SK-N-SH (cell line): Measurements from ENCODE around the gene RGS6. TPM values are rescaled to one million over a fixed set of nuclear protein-coding genes. Genes with fewer than 3 reads are reported as not detected.

ENCODE experiments used
- CTCF ChIA-PET: fragments of 300-600, 350-600 bp; formaldehyde crosslinking; extraction: SDS; loops from one replicate; lab custom pipeline; 2021; lab: Yijun Ruan, JAX
- POLR2A ChIA-PET: fragments of 350-600 bp; sonication (Branson Sonifier 250); formaldehyde crosslinking; extraction: SDS; loops from one replicate; lab custom pipeline; 2020; ENCODE audit warnings: antibody characterized with exemption, inconsistent platforms; lab: Yijun Ruan, JAX
- DNase-seq: peaks from one replicate; pipeline ENCODE4 v3.0.0; 2012
- H2AFZ ChIP-seq: fragments of 200-600 bp; sonication (generic); 2 replicates; pipeline ENCODE4 v1.8.1; 2016; ENCODE audit warnings: antibody characterized with exemption, mild to moderate bottlenecking, low read depth
- H3F3A ChIP-seq: fragments of 200-600 bp; sonication (generic); replicated peaks from 2 replicates; pipeline ENCODE3; 2016; ENCODE audit warnings: antibody characterized with exemption, mild to moderate bottlenecking; ENCODE audit not compliant: insufficient read depth
- H3K27ac ChIP-seq, 2 experiments: fragments of 200-500 bp in 1 of 2; fragments of 200-600 bp in 1 of 2; sonication (Bioruptor generic) in 1 of 2; sonication (generic), shearing (Covaris generic) in 1 of 2; 2 replicates each; pipeline versions ENCODE4 v1.5.1 to v1.6.1; 2014 to 2016; ENCODE audit warnings: low read depth in 2 of 2, inconsistent platforms in 1 of 2, low read length in 1 of 2, mild to moderate bottlenecking in 1 of 2, mixed read lengths in 1 of 2
- H3K27me3 ChIP-seq: fragments of 200-600 bp; sonication (generic), shearing (Covaris generic); 2 replicates; pipeline ENCODE4 v1.6.1; 2016; ENCODE audit warnings: mixed run types; ENCODE audit not compliant: insufficient read depth
- H3K36me3 ChIP-seq, 2 experiments: fragments of 200-500 bp in 1 of 2; fragments of 200-600 bp in 1 of 2; sonication (Bioruptor generic) in 1 of 2; sonication (generic) in 1 of 2; replicated peaks in 1 of 2; 2 replicates each; pipeline versions ENCODE3 to v1.5.1; 2014 to 2016; ENCODE audit warnings: low read length in 1 of 2, mild to moderate bottlenecking in 1 of 2; ENCODE audit not compliant: insufficient read depth in 2 of 2, control insufficient read depth in 1 of 2
- H3K4me1 ChIP-seq, 2 experiments: fragments of 200-500 bp in 1 of 2; fragments of 200-600 bp in 1 of 2; sonication (Bioruptor generic) in 1 of 2; sonication (generic), shearing (Covaris generic) in 1 of 2; 2 replicates each; pipeline versions ENCODE4 v1.5.1 to v1.6.1; 2014 to 2016; ENCODE audit warnings: low read depth in 1 of 2, low read length in 1 of 2, mixed run types in 1 of 2; ENCODE audit not compliant: insufficient read depth in 2 of 2, control insufficient read depth in 1 of 2
- H3K4me2 ChIP-seq: fragments of 200-600 bp; sonication (generic), shearing (Covaris generic); 2 replicates; pipeline ENCODE4 v1.6.1; 2017; ENCODE audit warnings: mixed run types
- H3K4me3 ChIP-seq, 2 experiments: fragments of 200-500 bp in 1 of 2; fragments of 200-600 bp in 1 of 2; sonication (Bioruptor generic) in 1 of 2; sonication (generic), shearing (Covaris generic) in 1 of 2; 2 replicates each; pipeline versions ENCODE4 v1.5.1 to v1.8.1; 2014 to 2016; ENCODE audit warnings: low read depth in 2 of 2, inconsistent platforms in 1 of 2, low read length in 1 of 2, mild to moderate bottlenecking in 1 of 2, mixed read lengths in 1 of 2, moderate library complexity in 1 of 2
- H3K79me2 ChIP-seq: fragments of 200-600 bp; sonication (generic); 2 replicates; pipeline ENCODE4 v1.8.1; 2017; ENCODE audit warnings: mild to moderate bottlenecking; ENCODE audit not compliant: insufficient read depth
- H3K9ac ChIP-seq: fragments of 200-600 bp; sonication (generic); 2 replicates; pipeline ENCODE4 v1.6.1; 2017; ENCODE audit warnings: mixed run types
- H3K9me2 ChIP-seq: fragments of 200-600 bp; sonication (generic); 2 replicates; pipeline ENCODE4 v1.6.1; 2017; ENCODE audit warnings: mixed run types
- H3K9me3 ChIP-seq: fragments of 200-600 bp; sonication (generic); 2 replicates; pipeline ENCODE4 v1.6.1; 2017; ENCODE audit warnings: mixed run types, mild to moderate bottlenecking, moderate library complexity
- H4K20me1 ChIP-seq: fragments of 200-600 bp; sonication (generic); 2 replicates; pipeline ENCODE4 v1.6.1; 2017; ENCODE audit warnings: mild to moderate bottlenecking, mixed run types; ENCODE audit not compliant: insufficient read depth
- CHD2 ChIP-seq: fragments of 150-350 bp; IDR thresholded peaks from 2 replicates; pipeline ENCODE4 v1.6.1; 2018; ENCODE audit warnings: low read length; ENCODE audit not compliant: partially characterized antibody
- CTCF ChIP-seq: fragments of 200-600 bp; sonication (generic); IDR thresholded peaks from 2 replicates; pipeline ENCODE4 v1.6.1; 2017; ENCODE audit warnings: antibody characterized with exemption, mild to moderate bottlenecking, moderate library complexity
- ELF1 ChIP-seq: IDR thresholded peaks from 2 replicates; pipeline ENCODE4 v1.4.0; 2012
- EP300 ChIP-seq, 2 experiments: IDR thresholded peaks; 2 replicates each; pipeline versions ENCODE4 v1.4.0 to v1.6.1; 2012; ENCODE audit warnings: borderline replicate concordance in 1 of 2, low read depth in 1 of 2, low read length in 1 of 2
- FOSL2 ChIP-seq: IDR thresholded peaks from 2 replicates; pipeline ENCODE4 v1.4.0; 2012; ENCODE audit warnings: low read depth, mild to moderate bottlenecking, moderate library complexity, borderline replicate concordance
- FOXJ3 ChIP-seq: sonication (generic); formaldehyde crosslinking; IDR thresholded peaks from 2 replicates; pipeline ENCODE4 v1.5.1; 2020; ENCODE audit warnings: mild to moderate bottlenecking, missing genetic modification reagents
- MAX ChIP-seq: IDR thresholded peaks from 2 replicates; pipeline ENCODE4 v1.4.0; 2012; ENCODE audit warnings: low read depth
- NFIC ChIP-seq: IDR thresholded peaks from 2 replicates; pipeline ENCODE4 v1.4.0; 2012; ENCODE audit warnings: borderline replicate concordance
- RAD21 ChIP-seq: IDR thresholded peaks from 2 replicates; pipeline ENCODE4 v1.6.1; 2012; ENCODE audit warnings: mild to moderate bottlenecking, low read length
- RCOR1 ChIP-seq: fragments of 150-350 bp; IDR thresholded peaks from 2 replicates; pipeline ENCODE4 v1.6.1; 2017; ENCODE audit warnings: antibody characterized with exemption, low read length
- RFX5 ChIP-seq: IDR thresholded peaks from 2 replicates; pipeline ENCODE4 v1.6.1; 2012; ENCODE audit warnings: mild to moderate bottlenecking, improper control_type of control experiment, low read length
- SMC3 ChIP-seq: IDR thresholded peaks from 2 replicates; pipeline ENCODE4 v1.6.1; 2012; ENCODE audit warnings: low read depth, low read length, improper control_type of control experiment
- TAF1 ChIP-seq: IDR thresholded peaks from 2 replicates; pipeline ENCODE4 v1.6.1; 2012; ENCODE audit warnings: low read depth, mild to moderate bottlenecking, low read length, moderate library complexity, borderline replicate concordance
- USF2 ChIP-seq: fragments of 150-350 bp; IDR thresholded peaks from 2 replicates; pipeline ENCODE4 v1.6.1; 2017; ENCODE audit warnings: antibody characterized with exemption, low read length, low read depth, borderline replicate concordance
- ZBTB33 ChIP-seq: IDR thresholded peaks from 2 replicates; pipeline ENCODE4 v1.4.0; 2012; ENCODE audit warnings: low read depth, borderline replicate concordance
- WGBS: methylation state at CpG from one replicate; pipeline ENCODE4 v1.1.6; 2017; ENCODE audit warnings: low lambda C conversion rate; 5-methylcytosine and 5-hydroxymethylcytosine counted together
- polyA plus RNA-seq, 3 experiments: library from polyadenylated mRNA; depleted of rRNA; stranded (reverse); fragments of >200 nt; gene quantifications; 2 replicates each; pipeline ENCODE4 v1.2.3, GENCODE V29; 2012
- TF ChIP-seq, protein P1 (sequence below): IDR thresholded peaks from 2 replicates; pipeline ENCODE4; 2012
- TF ChIP-seq, protein P2 (sequence below): IDR thresholded peaks from 2 replicates; pipeline ENCODE4 v1.4.0; 2012; ENCODE audit warnings: low read depth, borderline replicate concordance
- TF ChIP-seq, protein P3 (sequence below): fragments of 150-350 bp; IDR thresholded peaks from 2 replicates; pipeline ENCODE4 v1.6.1; 2016; ENCODE audit warnings: mild to moderate bottlenecking, low read depth, low read length

The RGS6 gene
- polyA plus RNA-seq, 1 of the 3 experiments (the other 2 are of a cell fraction), result not detected

DNA sequence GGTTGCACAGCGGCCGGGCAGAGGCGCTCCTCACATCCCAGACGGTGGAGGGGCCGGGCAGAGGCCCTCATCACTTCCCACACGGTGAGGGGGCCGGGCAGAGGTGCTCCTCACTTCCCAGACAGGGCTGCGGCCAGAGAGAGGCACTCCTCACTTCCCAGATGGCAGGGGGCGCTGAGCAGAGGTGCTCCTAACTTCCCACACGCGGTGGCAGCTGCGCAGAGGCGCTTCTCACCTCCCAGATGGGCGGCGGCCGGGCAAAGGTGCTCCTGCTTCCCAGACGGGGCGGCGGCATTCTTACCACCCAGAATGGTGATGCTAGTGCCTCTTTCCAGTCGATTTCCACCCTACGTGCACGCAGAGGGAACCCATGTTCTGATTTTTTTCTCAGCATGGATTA lies 304.4 kb downstream of the RGS6 start:
- H3K9ac ChIP-seq, result no peak overlapping the region
- CTCF ChIA-PET, result no interaction called here
- H3K79me2 ChIP-seq, result no peaks in the 10 kb centered on the region
- no peaks in the 10 kb centered on the region for H3K36me3 ChIP-seq
- no peaks in the 10 kb centered on the region for H3K9me3 ChIP-seq
- no peaks in the 10 kb centered on the region for H3K4me1 ChIP-seq
- no peak for TF ChIP-seq FOXJ3 (CRISPR knock-in tag)
- TF ChIP-seq, protein P1, sequence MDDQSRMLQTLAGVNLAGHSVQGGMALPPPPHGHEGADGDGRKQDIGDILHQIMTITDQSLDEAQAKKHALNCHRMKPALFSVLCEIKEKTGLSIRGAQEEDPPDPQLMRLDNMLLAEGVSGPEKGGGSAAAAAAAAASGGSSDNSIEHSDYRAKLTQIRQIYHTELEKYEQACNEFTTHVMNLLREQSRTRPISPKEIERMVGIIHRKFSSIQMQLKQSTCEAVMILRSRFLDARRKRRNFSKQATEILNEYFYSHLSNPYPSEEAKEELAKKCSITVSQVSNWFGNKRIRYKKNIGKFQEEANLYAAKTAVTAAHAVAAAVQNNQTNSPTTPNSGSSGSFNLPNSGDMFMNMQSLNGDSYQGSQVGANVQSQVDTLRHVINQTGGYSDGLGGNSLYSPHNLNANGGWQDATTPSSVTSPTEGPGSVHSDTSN, result no peak
- no peak overlapping the region for H2AFZ ChIP-seq
- H4K20me1 ChIP-seq, result no peaks in the 10 kb centered on the region
- no peak for DNase-seq
- H3K4me3 ChIP-seq, result no peak overlapping the region
- POLR2A ChIA-PET, result no interaction called here
- no peaks in the 10 kb centered on the region for H3F3A ChIP-seq
- no peaks in the 10 kb centered on the region; the same call in 1 of the 2 replicates for H3K27me3 ChIP-seq
- no peak overlapping the region for H3K27ac ChIP-seq
- H3K4me2 ChIP-seq, result no peak overlapping the region
- WGBS, result 14% methylated on average over 19 of the region's 22 CpGs
- no peaks in the 10 kb centered on the region for H3K9me2 ChIP-seq

- Histone ChIP-seq H3K79me2 (no peaks in the 10 kb centered on the region), H3K4me3 (no peak overlapping the region), H2AFZ (no peak overlapping the region), H3K9ac (no peak overlapping the region), H3K4me1 (no peaks in the 10 kb centered on the region), H3K9me2 (no peaks in the 10 kb centered on the region), H3K27me3 (no peaks in the 10 kb centered on the region; the same call in 1 of the 2 replicates), H3K4me2 (no peak overlapping the region), H3K36me3 (no peaks in the 10 kb centered on the region), H3K27ac (no peak overlapping the region), H3F3A (no peaks in the 10 kb centered on the region), H4K20me1 (no peaks in the 10 kb centered on the region), H3K9me3 (no peaks in the 10 kb centered on the region)
- ChIA-PET POLR2A (no interaction called here), CTCF (no interaction called here)
- DNase-seq, result no peak
- 5% methylated on average over 11 of the region's 14 CpGs for WGBS
- TF ChIP-seq USF2 (no peak), RCOR1 (no peak), MAX (no peak), SMC3 (no peak), RFX5 (no peak), CTCF (no peak), ELF1 (no peak), CHD2 (no peak), EP300 (IDR thresholded peaks at IDR 0.05; ENCODE audit: borderline replicate concordance in 1 of 2, low read depth in 1 of 2, low read length in 1 of 2) (no peak), FOSL2 (no peak), TAF1 (no peak), ZBTB33 (no peak), RAD21 (no peak), NFIC (no peak)
- TF ChIP-seq, protein P2, sequence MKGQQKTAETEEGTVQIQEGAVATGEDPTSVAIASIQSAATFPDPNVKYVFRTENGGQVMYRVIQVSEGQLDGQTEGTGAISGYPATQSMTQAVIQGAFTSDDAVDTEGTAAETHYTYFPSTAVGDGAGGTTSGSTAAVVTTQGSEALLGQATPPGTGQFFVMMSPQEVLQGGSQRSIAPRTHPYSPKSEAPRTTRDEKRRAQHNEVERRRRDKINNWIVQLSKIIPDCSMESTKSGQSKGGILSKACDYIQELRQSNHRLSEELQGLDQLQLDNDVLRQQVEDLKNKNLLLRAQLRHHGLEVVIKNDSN, result no peak
- TF ChIP-seq, protein P3, sequence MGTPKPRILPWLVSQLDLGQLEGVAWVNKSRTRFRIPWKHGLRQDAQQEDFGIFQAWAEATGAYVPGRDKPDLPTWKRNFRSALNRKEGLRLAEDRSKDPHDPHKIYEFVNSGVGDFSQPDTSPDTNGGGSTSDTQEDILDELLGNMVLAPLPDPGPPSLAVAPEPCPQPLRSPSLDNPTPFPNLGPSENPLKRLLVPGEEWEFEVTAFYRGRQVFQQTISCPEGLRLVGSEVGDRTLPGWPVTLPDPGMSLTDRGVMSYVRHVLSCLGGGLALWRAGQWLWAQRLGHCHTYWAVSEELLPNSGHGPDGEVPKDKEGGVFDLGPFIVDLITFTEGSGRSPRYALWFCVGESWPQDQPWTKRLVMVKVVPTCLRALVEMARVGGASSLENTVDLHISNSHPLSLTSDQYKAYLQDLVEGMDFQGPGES, result no peak
These were observed 305.8 kb downstream of the RGS6 start for GRCh38 chr14:72237722-72238666.
